Ascending aorta (tissue), 2 donors: ENCODE measurements around the gene STK32B. TPM values are rescaled to one million over a fixed set of nuclear protein-coding genes. Genes with fewer than 3 reads are reported as not detected.

Source experiments
- DNase-seq, 2 donors: peaks; one replicate each; pipeline ENCODE4 v3.0.0-alpha.2; 2019; ENCODE audit warnings: low spot score in 2 of 2
- H3K27ac ChIP-seq, 2 donors: fragments of 200-600 bp; sonication (generic); one replicate each; pipeline ENCODE4 v1.5.1; 2016 to 2017; ENCODE audit warnings: mild to moderate bottlenecking in 1 of 2
- H3K27me3 ChIP-seq: fragments of 200-600 bp; sonication (generic); one replicate; pipeline ENCODE4 v1.5.1; 2017
- H3K36me3 ChIP-seq, 2 donors: fragments of 200-600 bp; sonication (generic); one replicate each; pipeline ENCODE4 v1.5.1; 2016
- H3K4me1 ChIP-seq, 2 donors: fragments of 200-600 bp; sonication (generic); one replicate each; pipeline ENCODE4 v1.5.1; 2016 to 2017; ENCODE audit warnings: mild to moderate bottlenecking in 1 of 2
- H3K4me3 ChIP-seq, 2 donors: fragments of 200-600 bp; sonication (generic); one replicate each; pipeline ENCODE4 v1.5.1; 2016 to 2017; ENCODE audit warnings: mild to moderate bottlenecking in 1 of 2
- H3K9me3 ChIP-seq, 2 donors: fragments of 200-600 bp; sonication (generic); one replicate each; pipeline ENCODE4 v1.5.1; 2016
- intact Hi-C: fragments of 100-400 bp; cut with DNase I; formaldehyde crosslinking; loops from one replicate; pipeline ENCODE4 v1.15.1; 2023
- total RNA-seq: library from RNA; depleted of rRNA; stranded (reverse); fragments of >200 nt; gene quantifications from one replicate; pipeline ENCODE4 v1.1.0, GENCODE V29; 2016
- TF ChIP-seq, protein P1 (sequence below), 3 experiments: fragments of 200-600 bp in 2 of 3; fragments of 450-650 bp in 1 of 3; sonication (generic) in 2 of 3; IDR thresholded peaks; one replicate each; pipeline ENCODE4 v1.5.1; 2016 to 2019; ENCODE audit warnings: antibody characterized with exemption in 3 of 3, mild to moderate bottlenecking in 1 of 3, moderate library complexity in 1 of 3

The STK32B gene
- total RNA-seq, 1 donor from 2014 or later: 2.3 TPM

DNA sequence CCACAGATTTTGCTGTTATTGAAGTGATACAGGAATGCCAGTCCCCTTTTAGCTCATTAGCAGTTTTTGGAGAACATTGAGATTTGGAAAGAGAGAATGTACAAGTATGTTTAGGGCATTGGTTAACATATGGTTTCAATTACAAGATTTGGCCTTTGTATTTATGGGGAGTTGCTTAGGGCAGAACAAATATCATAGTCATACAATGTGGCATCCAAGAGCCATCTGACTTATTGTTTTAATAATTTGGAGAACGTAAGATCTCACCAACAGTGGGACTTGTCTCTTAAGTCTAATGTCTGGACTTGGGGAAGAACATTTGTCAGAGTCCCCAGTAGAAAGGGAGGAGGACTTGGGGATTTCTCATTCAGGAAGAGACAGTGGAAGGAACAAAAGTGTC is 166.1 kb downstream of the STK32B start:
- intact Hi-C loops: no loop called here
- DNase-seq: no peak
- Histone ChIP-seq H3K9me3 (peaks cover 0 to 7% of the 10 kb centered on the region in 2 donors), H3K27ac (no peak overlapping the region), H3K4me1 (no peaks in the 10 kb centered on the region), H3K4me3 (no peak overlapping the region), H3K27me3 (no peaks in the 10 kb centered on the region), H3K36me3 (no peaks in the 10 kb centered on the region)
- TF ChIP-seq, protein P1, sequence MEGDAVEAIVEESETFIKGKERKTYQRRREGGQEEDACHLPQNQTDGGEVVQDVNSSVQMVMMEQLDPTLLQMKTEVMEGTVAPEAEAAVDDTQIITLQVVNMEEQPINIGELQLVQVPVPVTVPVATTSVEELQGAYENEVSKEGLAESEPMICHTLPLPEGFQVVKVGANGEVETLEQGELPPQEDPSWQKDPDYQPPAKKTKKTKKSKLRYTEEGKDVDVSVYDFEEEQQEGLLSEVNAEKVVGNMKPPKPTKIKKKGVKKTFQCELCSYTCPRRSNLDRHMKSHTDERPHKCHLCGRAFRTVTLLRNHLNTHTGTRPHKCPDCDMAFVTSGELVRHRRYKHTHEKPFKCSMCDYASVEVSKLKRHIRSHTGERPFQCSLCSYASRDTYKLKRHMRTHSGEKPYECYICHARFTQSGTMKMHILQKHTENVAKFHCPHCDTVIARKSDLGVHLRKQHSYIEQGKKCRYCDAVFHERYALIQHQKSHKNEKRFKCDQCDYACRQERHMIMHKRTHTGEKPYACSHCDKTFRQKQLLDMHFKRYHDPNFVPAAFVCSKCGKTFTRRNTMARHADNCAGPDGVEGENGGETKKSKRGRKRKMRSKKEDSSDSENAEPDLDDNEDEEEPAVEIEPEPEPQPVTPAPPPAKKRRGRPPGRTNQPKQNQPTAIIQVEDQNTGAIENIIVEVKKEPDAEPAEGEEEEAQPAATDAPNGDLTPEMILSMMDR (IDR thresholded peaks at IDR 0.05): no peak

DNA sequence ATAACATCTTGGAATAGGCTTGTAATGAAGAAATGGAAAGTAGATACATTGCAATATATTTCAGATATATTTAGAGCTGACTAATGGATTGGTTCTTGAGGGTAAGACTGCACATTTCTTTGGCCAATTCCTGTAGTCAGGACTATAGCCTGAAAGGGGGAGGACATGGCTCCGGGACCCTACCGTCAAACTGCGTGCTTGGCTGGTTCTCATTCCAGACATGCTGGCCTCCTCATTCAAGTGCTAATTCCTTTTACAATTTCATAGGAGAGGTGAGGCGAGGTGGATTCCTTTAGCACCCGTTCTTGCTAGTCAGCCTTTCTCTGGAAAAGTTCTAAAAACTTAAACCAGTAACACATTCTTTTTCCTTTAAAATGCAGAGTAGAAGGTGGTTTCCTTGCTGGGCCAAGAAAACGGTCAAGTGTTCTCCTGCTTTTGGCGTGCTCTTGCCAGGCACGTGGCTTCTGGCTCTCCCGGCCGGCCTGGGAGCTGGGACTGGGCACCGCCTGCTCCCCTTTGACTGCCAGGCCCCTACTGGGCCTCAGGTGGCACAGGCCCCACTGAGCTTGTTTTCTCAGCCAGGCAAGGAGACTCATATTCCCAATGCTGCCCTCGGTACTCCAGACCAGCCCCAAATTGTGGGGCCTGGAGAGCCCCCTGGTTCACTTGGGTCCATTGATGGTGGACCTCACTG is 167.2 kb downstream of the STK32B start:
- H3K27ac ChIP-seq: no peak overlapping the region

DNA sequence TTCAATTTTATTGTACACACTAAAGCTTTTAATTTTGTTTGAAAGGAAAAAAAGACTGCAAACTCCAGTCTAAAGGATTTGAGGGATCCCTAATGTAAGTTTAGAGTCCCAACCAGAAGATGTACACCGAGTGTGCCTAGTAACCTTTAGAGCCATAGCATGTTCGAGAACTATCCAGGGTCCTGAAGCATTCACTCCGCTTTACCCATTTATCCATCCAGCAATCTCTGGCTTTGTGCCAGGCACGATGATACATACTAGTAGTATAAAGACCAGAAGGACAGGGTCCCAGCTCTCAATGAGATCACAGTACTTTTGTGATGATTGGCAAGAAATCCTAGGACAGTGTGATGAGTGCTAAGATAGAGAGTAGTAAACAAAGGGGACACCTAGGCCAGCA is 168.7 kb downstream of the STK32B start:
- Histone ChIP-seq H3K27ac (no peak overlapping the region), H3K9me3 (peaks cover 0 to 13% of the 10 kb centered on the region in 2 donors), H3K4me1 (no peaks in the 10 kb centered on the region), H3K36me3 (no peaks in the 10 kb centered on the region), H3K4me3 (no peak overlapping the region), H3K27me3 (no peaks in the 10 kb centered on the region)
- TF ChIP-seq, protein P1 (IDR thresholded peaks at IDR 0.05): no peak
- no peak for DNase-seq
- intact Hi-C loops: no loop called here

More for the DNA sequence above, 167.2 kb downstream of the STK32B start:
- intact Hi-C loops: no loop called here
- TF ChIP-seq, protein P1 (IDR thresholded peaks at IDR 0.05): no peak
- H3K9me3 ChIP-seq: peaks cover 0 to 13% of the 10 kb centered on the region in 2 donors
- H3K36me3 ChIP-seq: no peaks in the 10 kb centered on the region
- no peaks in the 10 kb centered on the region for H3K4me1 ChIP-seq
- no peaks in the 10 kb centered on the region for H3K27me3 ChIP-seq
- no peak for DNase-seq
- no peak overlapping the region for H3K4me3 ChIP-seq

DNA sequence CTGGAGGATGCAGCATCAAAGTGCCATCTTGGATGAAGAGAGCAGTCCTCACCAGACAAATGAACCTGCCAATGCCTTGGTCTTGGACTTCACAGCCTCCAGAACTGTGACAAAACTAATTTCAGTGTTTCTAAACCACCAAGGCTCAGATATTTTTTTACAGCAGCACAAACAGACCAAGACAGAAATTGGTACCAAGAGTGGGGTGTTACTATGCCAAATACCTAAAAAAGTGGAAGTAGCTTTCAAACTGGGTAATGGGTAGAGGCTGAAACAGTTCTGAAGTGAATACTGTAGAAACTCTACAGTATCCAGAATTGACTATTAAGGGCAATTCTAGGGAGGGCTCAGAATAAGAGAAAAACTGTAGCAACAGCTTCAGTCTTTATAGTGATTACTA is 170.8 kb downstream of the STK32B start:
- TF ChIP-seq, protein P1 (IDR thresholded peaks at IDR 0.05): no peak
- no peaks in the 10 kb centered on the region for H3K36me3 ChIP-seq
- peaks cover 0 to 13% of the 10 kb centered on the region in 2 donors for H3K9me3 ChIP-seq
- H3K4me1 ChIP-seq: no peaks in the 10 kb centered on the region
- intact Hi-C loops: no loop called here
- H3K27me3 ChIP-seq: no peaks in the 10 kb centered on the region
- no peak for DNase-seq
- H3K4me3 ChIP-seq: no peak overlapping the region
- H3K27ac ChIP-seq: no peak overlapping the region

DNA sequence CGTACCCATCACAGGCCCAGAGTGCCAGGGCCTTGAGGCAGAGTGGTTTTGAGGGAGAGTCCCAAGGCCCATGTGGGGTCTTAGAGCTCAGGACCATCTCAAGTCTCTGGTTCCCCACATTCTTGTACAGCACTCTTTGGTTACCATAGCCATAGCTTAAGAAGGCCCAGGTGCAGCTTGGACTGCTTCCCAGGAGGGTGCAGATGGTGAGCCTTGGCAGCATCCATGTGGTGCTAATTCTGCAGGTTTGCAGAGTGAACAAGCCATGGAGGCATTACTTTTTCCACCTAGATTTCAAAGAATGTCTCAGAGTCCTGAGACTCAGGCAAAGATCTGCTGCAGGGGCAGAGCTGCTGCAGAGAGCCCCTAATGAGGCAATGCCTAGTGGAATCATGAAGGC is 171.7 kb downstream of the STK32B start:
- no peak for DNase-seq
- Histone ChIP-seq H3K9me3 (peaks cover 0 to 13% of the 10 kb centered on the region in 2 donors), H3K4me1 (no peaks in the 10 kb centered on the region), H3K36me3 (no peaks in the 10 kb centered on the region), H3K27ac (no peak overlapping the region), H3K27me3 (no peaks in the 10 kb centered on the region), H3K4me3 (no peak overlapping the region)
- intact Hi-C loops: no loop called here
- TF ChIP-seq, protein P1 (IDR thresholded peaks at IDR 0.05): no peak
